Memory B cell (primary cell): Measurements from ENCODE around the gene CLEC2L.

Source experiments
- ATAC-seq: fragments of 150-1000 bp; cut with Tn5 transposase; 2 replicates; pipeline ENCODE4 v1.10.0; 2021; ENCODE audit warnings: low read depth, mild to moderate bottlenecking, moderate library complexity
- DNase-seq, 2 donors: peaks; one replicate each; pipeline ENCODE4 v3.0.0; 2022; ENCODE audit warnings: low spot score in 2 of 2
- H3K27ac Mint-ChIP-seq: one replicate; pipeline ENCODE4 v1.8.0; 2022; ENCODE audit warnings: mild to moderate bottlenecking, moderate library complexity, mixed read lengths
- H3K27me3 Mint-ChIP-seq: one replicate; pipeline ENCODE4 v1.8.0; 2022; ENCODE audit warnings: mixed read lengths
- H3K36me3 Mint-ChIP-seq: one replicate; pipeline ENCODE4 v1.8.0; 2022; ENCODE audit warnings: mild to moderate bottlenecking, mixed read lengths
- H3K4me1 Mint-ChIP-seq: one replicate; pipeline ENCODE4 v1.8.0; 2022; ENCODE audit warnings: mixed read lengths
- H3K4me3 Mint-ChIP-seq: one replicate; pipeline ENCODE4 v1.8.0; 2022; ENCODE audit warnings: mild to moderate bottlenecking, moderate library complexity, mixed read lengths
- H3K9me3 Mint-ChIP-seq: one replicate; pipeline ENCODE4 v1.8.0; 2022; ENCODE audit warnings: mixed read lengths

CLEC2L gene

DNA sequence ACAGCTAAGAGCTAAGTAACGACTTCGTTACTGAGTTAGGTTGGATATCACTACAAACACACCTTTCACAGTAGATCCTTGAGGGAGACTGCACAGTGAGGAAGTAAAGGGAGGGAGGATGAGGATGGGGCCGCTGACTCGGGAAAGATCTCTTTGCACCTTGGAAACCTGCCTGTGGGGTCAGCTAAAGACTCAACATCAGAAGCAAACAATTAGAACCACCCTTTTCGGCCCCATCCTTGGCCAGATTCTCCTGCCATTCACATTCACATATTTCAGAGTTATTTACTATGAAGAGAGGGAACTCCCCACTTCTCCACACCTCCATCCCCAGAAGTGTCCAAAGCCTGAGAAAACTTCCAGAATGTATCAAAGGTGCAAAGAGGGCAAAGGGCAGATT is 47.1 kb downstream of the CLEC2L start:
- Mint-ChIP-seq H3K27me3 (no peaks in the 10 kb centered on the region), H3K9me3 (no peaks in the 10 kb centered on the region), H3K4me1 (no peaks in the 10 kb centered on the region), H3K4me3 (no peak overlapping the region), H3K27ac (no peak overlapping the region), H3K36me3 (peaks cover 26% of the 10 kb centered on the region)
- ATAC-seq (no peak), DNase-seq (no peak)

DNA sequence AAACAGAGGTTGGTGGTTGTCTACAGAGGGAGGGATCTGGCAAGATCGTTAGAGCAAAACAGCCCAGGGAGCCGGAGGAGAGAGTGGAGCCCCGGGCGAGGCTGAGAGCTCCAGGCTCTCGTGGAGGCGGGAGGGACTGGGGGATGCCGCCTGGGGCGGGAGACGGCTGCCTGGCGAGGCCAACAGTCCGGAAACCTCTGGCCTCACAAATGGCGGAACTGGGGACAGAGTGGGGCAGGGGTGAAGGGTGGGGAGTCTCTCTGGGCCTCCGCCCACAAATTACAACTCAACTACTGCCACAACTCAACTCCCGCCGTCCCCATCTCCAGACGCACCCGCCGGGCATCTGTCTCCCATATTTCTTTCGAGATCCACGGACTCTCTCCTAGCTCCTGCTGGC is 47.7 kb downstream of the CLEC2L start:
- Mint-ChIP-seq H3K27me3 (no peaks in the 10 kb centered on the region), H3K9me3 (no peaks in the 10 kb centered on the region), H3K27ac (no peak overlapping the region), H3K36me3 (peaks cover 29% of the 10 kb centered on the region), H3K4me3 (no peak overlapping the region), H3K4me1 (no peaks in the 10 kb centered on the region)
- DNase-seq (no peak), ATAC-seq (no peak)

DNA sequence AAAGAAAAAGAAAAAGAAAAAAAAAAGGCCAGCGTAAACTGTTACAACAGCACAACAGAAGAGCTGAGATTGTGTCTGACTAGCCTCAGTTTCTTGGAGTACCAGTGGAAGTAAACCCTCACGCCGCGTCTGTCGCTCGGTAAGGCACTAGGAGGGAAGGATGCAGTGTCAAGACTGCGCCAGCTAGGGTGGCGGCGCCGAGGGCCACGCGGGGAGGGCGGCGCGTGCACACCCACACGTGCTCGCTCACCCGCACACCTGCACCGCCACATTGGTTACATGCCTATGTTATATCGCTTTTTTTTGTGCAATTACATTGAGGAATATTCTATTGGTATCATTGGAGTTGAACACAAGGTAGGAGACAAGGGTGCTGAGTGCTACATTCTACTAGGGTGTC is 48.2 kb downstream of the CLEC2L start:
- no peaks in the 10 kb centered on the region for H3K4me1 Mint-ChIP-seq
- no peak overlapping the region for H3K4me3 Mint-ChIP-seq
- ATAC-seq (no peak), DNase-seq (no peak)
- H3K9me3 Mint-ChIP-seq, result no peaks in the 10 kb centered on the region
- H3K27ac Mint-ChIP-seq, result no peak overlapping the region
- peaks cover 29% of the 10 kb centered on the region for H3K36me3 Mint-ChIP-seq
- no peaks in the 10 kb centered on the region for H3K27me3 Mint-ChIP-seq

DNA sequence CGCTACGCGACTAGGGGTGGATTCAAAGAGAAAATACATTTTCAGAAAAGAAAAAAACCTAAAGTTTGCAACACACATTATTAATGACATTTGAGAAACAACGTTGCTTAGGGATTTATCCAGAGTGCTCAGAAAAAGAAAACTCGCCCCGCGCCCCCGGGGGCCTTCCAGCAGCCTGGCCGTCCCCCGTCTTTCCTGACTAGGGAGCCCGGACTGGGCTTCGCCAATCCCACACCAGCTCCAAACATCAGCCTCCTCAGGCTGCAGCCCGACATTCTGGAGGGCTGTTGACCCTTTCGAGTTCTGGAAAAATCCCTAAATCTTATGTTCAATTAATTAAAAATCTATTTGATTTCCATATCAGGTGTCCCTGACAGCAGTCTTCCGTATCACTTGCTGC is 48.6 kb downstream of the CLEC2L start:
- Mint-ChIP-seq H3K27me3 (no peaks in the 10 kb centered on the region), H3K4me3 (no peak overlapping the region), H3K4me1 (no peaks in the 10 kb centered on the region), H3K36me3 (peaks cover 29% of the 10 kb centered on the region), H3K27ac (no peak overlapping the region), H3K9me3 (no peaks in the 10 kb centered on the region)
- DNase-seq (no peak), ATAC-seq (no peak)

DNA sequence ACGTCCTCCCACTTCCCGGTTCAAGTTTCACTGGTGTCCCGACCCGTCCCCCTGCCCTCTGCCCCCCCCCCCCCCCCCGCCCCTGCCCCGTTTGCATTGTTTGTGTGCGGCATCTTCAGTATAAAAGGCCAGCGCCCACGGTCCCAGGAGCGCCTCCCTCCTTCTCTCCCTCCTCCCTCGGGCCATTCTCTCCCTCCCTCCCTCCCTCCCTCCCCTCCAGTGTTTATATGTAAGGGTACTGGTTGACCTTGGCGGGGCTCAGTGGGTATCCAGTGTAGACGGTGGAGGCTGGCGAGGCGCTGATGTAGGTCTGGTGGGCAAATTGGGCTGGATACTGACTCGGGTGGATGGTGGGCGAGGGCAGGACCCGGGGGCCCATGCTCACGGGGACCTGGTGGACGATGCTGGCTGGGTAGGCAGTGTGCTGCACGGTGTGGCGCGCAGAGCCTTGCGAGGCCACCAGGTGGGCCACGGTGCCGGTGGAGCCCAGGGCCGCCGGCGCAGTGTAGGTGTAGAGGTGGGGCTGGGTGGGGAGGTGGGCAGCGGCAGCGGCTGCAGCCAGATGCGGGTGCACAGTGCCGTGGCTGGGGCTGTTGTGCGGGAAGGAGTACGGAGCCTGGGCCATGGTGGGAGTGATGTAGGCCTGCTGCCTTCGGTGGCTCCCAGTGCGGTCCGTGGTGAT is 49.4 kb downstream of the CLEC2L start:
- Mint-ChIP-seq H3K36me3 (peaks cover 31% of the 10 kb centered on the region), H3K27ac (no peak overlapping the region), H3K9me3 (no peaks in the 10 kb centered on the region), H3K27me3 (no peaks in the 10 kb centered on the region), H3K4me3 (no peak overlapping the region), H3K4me1 (no peaks in the 10 kb centered on the region)
- no peak for ATAC-seq
- DNase-seq, result no peak

- ATAC-seq, result no peak
- H3K27ac Mint-ChIP-seq, result no peak overlapping the region
- no peaks in the 10 kb centered on the region for H3K27me3 Mint-ChIP-seq
- peaks cover 26% of the 10 kb centered on the region for H3K36me3 Mint-ChIP-seq
- H3K4me3 Mint-ChIP-seq, result no peak overlapping the region
- no peak for DNase-seq
- H3K4me1 Mint-ChIP-seq, result no peaks in the 10 kb centered on the region
- no peaks in the 10 kb centered on the region for H3K9me3 Mint-ChIP-seq
Observed at GRCh38 chr7:139573871-139574270, 50.4 kb downstream of the CLEC2L start.

- no peak for ATAC-seq
- H3K36me3 Mint-ChIP-seq, result peaks cover 30% of the 10 kb centered on the region
- DNase-seq, result no peak
- no peaks in the 10 kb centered on the region for H3K27me3 Mint-ChIP-seq
- no peaks in the 10 kb centered on the region for H3K9me3 Mint-ChIP-seq
- H3K4me1 Mint-ChIP-seq, result no peaks in the 10 kb centered on the region
- no peak overlapping the region for H3K27ac Mint-ChIP-seq
- H3K4me3 Mint-ChIP-seq, result no peak overlapping the region
Observed at GRCh38 chr7:139574618-139575337, 51.3 kb downstream of the CLEC2L start.

- Mint-ChIP-seq H3K4me3 (no peak overlapping the region), H3K36me3 (peaks cover 33% of the 10 kb centered on the region), H3K4me1 (no peaks in the 10 kb centered on the region), H3K9me3 (no peaks in the 10 kb centered on the region), H3K27me3 (no peaks in the 10 kb centered on the region), H3K27ac (no peak overlapping the region)
- ATAC-seq, result no peak
- DNase-seq, result no peak
Observed at GRCh38 chr7:139575338-139575680, 51.8 kb downstream of the CLEC2L start.

- Mint-ChIP-seq H3K36me3 (peaks cover 31% of the 10 kb centered on the region), H3K9me3 (no peaks in the 10 kb centered on the region), H3K27me3 (no peaks in the 10 kb centered on the region), H3K4me1 (no peaks in the 10 kb centered on the region), H3K27ac (no peak overlapping the region), H3K4me3 (no peak overlapping the region)
- DNase-seq (no peak), ATAC-seq (no peak)
Observed at GRCh38 chr7:139576179-139576973, 52.9 kb downstream of the CLEC2L start.

- H3K36me3 Mint-ChIP-seq, result peaks cover 31% of the 10 kb centered on the region
- no peak for DNase-seq
- H3K27ac Mint-ChIP-seq, result no peak overlapping the region
- no peaks in the 10 kb centered on the region for H3K4me1 Mint-ChIP-seq
- no peaks in the 10 kb centered on the region for H3K9me3 Mint-ChIP-seq
- no peak for ATAC-seq
- H3K4me3 Mint-ChIP-seq, result no peak overlapping the region
- H3K27me3 Mint-ChIP-seq, result no peaks in the 10 kb centered on the region
Observed at GRCh38 chr7:139580435-139580834, 57.0 kb downstream of the CLEC2L start.

DNA sequence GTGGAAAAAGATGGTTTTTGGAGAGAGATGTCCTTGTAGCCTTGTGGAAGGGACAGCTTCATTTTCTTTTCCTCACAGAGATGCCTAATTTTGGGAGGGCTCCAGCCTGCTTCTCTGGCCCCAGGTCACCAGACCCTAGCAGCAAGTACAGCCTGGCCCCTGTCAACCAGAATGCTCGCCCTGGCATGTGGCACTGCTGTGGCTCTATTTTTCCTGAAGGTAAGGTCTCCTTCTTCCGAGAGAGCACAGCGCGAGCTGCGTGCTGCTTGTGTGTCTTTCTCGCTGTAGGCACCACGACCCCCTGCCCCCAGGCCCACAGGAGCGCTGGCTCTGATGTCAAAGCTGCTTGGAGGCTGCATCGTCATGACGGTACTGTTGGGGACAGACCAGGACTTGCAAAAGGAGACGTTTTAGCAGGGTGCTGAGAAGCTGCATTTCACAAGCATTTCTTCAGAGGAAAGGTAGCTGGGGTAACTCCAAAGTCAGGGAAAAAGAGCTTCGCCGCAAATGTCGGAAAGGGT is 58.7 kb downstream of the CLEC2L start:
- no peaks in the 10 kb centered on the region for H3K27me3 Mint-ChIP-seq
- DNase-seq, result no peak
- H3K27ac Mint-ChIP-seq, result no peak overlapping the region
- no peaks in the 10 kb centered on the region for H3K9me3 Mint-ChIP-seq
- no peak for ATAC-seq
- no peaks in the 10 kb centered on the region for H3K4me1 Mint-ChIP-seq
- no peak overlapping the region for H3K4me3 Mint-ChIP-seq
- peaks cover 30% of the 10 kb centered on the region for H3K36me3 Mint-ChIP-seq

DNA sequence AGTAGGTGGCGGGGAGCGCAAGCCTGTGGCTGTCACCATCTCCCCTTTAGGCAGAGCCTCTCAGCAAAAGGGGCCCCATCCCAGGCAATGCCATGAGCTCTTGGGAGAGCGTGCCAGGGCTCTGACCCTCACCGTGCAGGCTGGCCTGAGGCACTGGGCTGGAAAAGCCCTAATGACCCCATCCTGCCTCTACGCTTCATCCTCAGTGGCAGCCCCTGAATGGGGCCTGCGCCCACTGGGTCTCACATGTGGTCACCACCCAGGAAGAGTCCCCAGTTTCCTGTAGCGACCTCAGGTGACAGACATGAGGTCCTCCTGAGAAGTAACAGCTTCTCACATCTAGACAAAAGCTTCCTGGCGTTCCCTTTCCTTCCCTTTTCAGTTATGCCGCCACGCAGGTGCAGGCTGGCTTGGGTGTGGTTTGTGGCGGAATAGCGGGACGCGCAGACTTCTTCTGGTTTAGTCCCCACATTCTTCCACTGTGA is 59.2 kb downstream of the CLEC2L start:
- ATAC-seq (no peak), DNase-seq (no peak)
- H3K27ac Mint-ChIP-seq, result no peak overlapping the region

DNA sequence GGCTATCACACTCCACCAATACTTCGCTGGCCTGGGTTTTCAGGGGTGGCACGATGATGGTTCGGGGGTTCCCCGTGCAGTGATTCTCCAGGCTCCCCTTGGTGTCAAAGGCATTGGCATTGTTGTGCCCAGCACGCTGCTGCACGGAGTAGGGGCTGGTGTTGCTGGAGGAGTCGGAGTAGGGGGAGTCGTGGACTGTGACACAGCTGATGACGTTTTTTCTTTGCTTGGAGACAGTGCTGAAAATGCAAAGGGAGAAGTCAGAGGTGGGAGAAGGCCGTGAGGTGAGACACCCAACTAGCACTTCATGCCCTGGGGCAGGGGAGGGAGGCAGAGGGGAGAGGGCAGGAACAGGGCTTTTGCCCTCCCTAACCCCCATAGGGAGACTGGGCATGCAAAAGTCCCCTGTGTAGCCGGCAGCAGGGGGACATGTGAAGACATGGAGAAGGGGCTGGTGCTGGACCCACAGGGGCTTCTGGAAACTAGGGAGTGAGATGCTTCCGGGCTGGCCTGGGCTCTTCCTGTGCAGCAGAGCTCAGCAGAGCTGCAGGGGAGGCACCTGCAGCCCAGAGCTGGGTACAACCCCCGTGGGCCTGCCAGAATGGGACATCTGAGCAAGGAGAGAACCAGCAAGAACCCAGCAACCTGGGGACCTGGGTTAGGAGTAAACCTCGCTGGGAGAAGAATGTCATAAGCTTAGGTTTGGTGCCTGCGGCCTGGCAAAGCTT is 60.5 kb downstream of the CLEC2L start:
- H3K36me3 Mint-ChIP-seq, result peaks cover 31% of the 10 kb centered on the region
- no peak for DNase-seq
- no peak overlapping the region for H3K27ac Mint-ChIP-seq
- H3K27me3 Mint-ChIP-seq, result no peaks in the 10 kb centered on the region
- no peak for ATAC-seq
- no peak overlapping the region for H3K4me3 Mint-ChIP-seq
- H3K9me3 Mint-ChIP-seq, result no peaks in the 10 kb centered on the region
- no peaks in the 10 kb centered on the region for H3K4me1 Mint-ChIP-seq

More for the DNA sequence above, 59.2 kb downstream of the CLEC2L start:
- Mint-ChIP-seq H3K27me3 (no peaks in the 10 kb centered on the region), H3K36me3 (peaks cover 29% of the 10 kb centered on the region), H3K4me1 (no peaks in the 10 kb centered on the region), H3K9me3 (no peaks in the 10 kb centered on the region), H3K4me3 (no peak overlapping the region)

DNA sequence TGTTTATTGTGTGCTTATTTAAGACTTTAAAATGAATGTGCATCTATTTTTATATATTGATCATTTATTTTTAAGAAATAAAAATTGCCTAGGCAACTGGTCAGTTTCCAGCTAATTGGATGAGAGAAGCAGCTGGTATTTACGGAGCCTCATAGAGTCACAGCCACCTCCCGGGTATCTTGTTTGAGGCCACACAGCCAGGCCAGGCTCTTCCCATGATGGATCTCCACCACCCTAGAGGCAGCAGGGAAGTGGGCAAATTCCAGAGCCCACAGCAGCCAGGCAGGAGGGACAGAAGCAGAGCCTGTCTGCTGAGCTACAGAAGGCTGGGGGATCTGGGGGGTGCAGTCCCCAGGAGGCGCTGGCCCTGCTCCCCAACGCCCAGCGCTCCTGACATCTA is 61.6 kb downstream of the CLEC2L start:
- no peaks in the 10 kb centered on the region for H3K9me3 Mint-ChIP-seq
- no peaks in the 10 kb centered on the region for H3K4me1 Mint-ChIP-seq
- peaks cover 29% of the 10 kb centered on the region for H3K36me3 Mint-ChIP-seq
- H3K27me3 Mint-ChIP-seq, result no peaks in the 10 kb centered on the region
- no peak overlapping the region for H3K4me3 Mint-ChIP-seq
- no peak for DNase-seq
- ATAC-seq, result no peak
- H3K27ac Mint-ChIP-seq, result no peak overlapping the region
